ENCODE data around the gene SMAD3. TPM values are rescaled to one million over a fixed set of nuclear protein-coding genes. Genes with fewer than 3 reads are reported as not detected.

The SMAD3 gene
- total RNA-seq, 1 donor, result 67.8 TPM

- peak overlapping the region; percentile 6 for H3K4me3 ChIP-seq (ENCODE audit: low read depth, low read length)
- TF ChIP-seq, protein P1, sequence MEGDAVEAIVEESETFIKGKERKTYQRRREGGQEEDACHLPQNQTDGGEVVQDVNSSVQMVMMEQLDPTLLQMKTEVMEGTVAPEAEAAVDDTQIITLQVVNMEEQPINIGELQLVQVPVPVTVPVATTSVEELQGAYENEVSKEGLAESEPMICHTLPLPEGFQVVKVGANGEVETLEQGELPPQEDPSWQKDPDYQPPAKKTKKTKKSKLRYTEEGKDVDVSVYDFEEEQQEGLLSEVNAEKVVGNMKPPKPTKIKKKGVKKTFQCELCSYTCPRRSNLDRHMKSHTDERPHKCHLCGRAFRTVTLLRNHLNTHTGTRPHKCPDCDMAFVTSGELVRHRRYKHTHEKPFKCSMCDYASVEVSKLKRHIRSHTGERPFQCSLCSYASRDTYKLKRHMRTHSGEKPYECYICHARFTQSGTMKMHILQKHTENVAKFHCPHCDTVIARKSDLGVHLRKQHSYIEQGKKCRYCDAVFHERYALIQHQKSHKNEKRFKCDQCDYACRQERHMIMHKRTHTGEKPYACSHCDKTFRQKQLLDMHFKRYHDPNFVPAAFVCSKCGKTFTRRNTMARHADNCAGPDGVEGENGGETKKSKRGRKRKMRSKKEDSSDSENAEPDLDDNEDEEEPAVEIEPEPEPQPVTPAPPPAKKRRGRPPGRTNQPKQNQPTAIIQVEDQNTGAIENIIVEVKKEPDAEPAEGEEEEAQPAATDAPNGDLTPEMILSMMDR (IDR thresholded peaks at IDR 0.05; ENCODE audit: insufficient read depth, low read depth, low read length), result no peak
- no peak for DNase-seq (ENCODE audit: low read depth)
Observed at GRCh38 chr15:67124911-67125588, 59.6 kb downstream of the SMAD3 start.

GRCh38 chr15:67125589-67126502, 60.4 kb downstream of the SMAD3 start:
- peak overlapping the region; percentile 41 for H3K4me3 ChIP-seq (ENCODE audit: low read depth, low read length)
- DNase-seq (ENCODE audit: low read depth), result peak; percentile 100
- TF ChIP-seq, protein P1 (IDR thresholded peaks at IDR 0.05; ENCODE audit: insufficient read depth, low read depth, low read length), result no peak

DNA sequence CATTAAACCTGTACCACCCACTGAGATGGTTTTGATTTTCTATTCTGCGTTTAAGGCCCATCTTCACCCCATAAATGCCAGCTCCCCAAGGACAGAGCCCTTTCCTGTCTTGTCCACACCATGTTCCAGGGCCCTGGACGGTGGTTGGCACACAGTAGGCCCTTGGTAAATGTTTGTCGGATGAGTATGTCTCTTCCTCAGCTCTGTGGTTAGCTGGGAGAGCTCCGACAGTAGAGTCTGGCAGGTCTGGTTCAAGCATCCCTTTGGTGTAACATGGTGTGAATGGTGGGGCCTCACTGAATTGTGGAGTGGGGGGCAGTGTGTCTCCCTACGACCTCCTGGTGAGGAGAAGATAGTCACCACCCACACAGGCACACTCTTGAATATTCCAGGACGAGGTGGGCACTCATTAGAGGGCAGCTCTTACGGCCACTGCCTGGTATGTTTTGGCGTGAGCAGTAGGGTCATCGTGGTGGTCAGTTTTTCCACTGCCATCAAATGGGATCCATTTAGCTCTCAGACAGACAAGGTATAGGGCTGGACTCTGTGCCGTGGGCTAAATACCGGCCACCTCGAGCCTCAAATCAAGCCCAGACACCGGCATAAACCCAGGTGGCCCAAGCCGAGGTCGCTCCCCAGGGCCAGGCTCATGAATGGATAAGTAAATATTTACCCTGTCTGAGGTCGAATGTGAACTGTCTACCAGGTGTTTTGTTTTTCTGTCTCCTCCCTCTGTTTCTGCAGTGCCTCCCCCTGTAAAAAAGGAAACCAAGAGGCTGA, 61.3 kb downstream of the SMAD3 start:
- TF ChIP-seq, protein P1 (IDR thresholded peaks at IDR 0.05; ENCODE audit: insufficient read depth, low read depth, low read length), result no peak
- H3K4me3 ChIP-seq (ENCODE audit: low read depth, low read length), result no peak overlapping the region
- DNase-seq (ENCODE audit: low read depth), result no peak

GRCh38 chr15:67127331-67127664, 61.9 kb downstream of the SMAD3 start:
- TF ChIP-seq, protein P1 (IDR thresholded peaks at IDR 0.05; ENCODE audit: insufficient read depth, low read depth, low read length), result no peak
- no peak overlapping the region for H3K4me3 ChIP-seq (ENCODE audit: low read depth, low read length)
- no peak for DNase-seq (ENCODE audit: low read depth)

DNA sequence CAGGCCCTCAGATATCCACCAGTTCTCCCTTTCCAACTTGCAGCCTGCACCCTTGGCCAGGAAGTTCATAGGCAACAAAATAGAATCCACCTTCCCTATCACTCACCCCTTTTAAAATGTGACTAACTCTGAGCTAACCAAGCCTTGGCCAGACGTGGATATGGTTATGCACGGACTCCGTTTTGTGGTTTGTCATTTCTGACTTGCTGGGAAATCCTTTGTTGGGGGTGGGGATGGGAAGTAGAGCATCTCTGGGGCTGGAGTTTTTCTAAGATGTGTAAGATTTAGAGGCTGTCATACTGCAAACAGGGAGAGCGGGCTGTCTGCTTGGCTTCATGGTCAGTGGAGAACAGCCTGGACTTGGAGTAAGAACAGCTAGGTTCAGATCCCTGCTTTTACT, 62.6 kb downstream of the SMAD3 start:
- DNase-seq (ENCODE audit: low read depth), result peak; percentile 98
- H3K4me3 ChIP-seq (ENCODE audit: low read depth, low read length), result no peak overlapping the region
- TF ChIP-seq, protein P1 (IDR thresholded peaks at IDR 0.05; ENCODE audit: insufficient read depth, low read depth, low read length), result no peak

GRCh38 chr15:67130166-67130565, 64.8 kb downstream of the SMAD3 start:
- no peak for DNase-seq (ENCODE audit: low read depth)

More at GRCh38 chr15:67130166-67130565, 64.8 kb downstream of the SMAD3 start:
- no peak overlapping the region for H3K4me3 ChIP-seq (ENCODE audit: low read depth, low read length)
- TF ChIP-seq, protein P1 (IDR thresholded peaks at IDR 0.05; ENCODE audit: insufficient read depth, low read depth, low read length), result no peak
